Stimulated activated CD8-positive, alpha-beta memory T cell treated with anti-CD3 and anti-CD28 coated beads, Interleukin-12 subunit alpha, Interleukin-12 subunit beta, amount 100 ng/mL, for 24 hours (primary cell): Measurements from ENCODE around the gene SORBS1.

Experiments
- DNase-seq: peaks from one replicate; pipeline ENCODE4 v3.0.0-alpha.2; 2020; ENCODE audit errors: extremely low read depth

Gene SORBS1

GRCh38 chr10:95440038-95440725 is 121.0 kb downstream of the SORBS1 start:
- DNase-seq: no peak

GRCh38 chr10:95438781-95439180 is 122.4 kb downstream of the SORBS1 start:
- DNase-seq: no peak

GRCh38 chr10:95437669-95438068 is 123.5 kb downstream of the SORBS1 start:
- DNase-seq: no peak

DNA sequence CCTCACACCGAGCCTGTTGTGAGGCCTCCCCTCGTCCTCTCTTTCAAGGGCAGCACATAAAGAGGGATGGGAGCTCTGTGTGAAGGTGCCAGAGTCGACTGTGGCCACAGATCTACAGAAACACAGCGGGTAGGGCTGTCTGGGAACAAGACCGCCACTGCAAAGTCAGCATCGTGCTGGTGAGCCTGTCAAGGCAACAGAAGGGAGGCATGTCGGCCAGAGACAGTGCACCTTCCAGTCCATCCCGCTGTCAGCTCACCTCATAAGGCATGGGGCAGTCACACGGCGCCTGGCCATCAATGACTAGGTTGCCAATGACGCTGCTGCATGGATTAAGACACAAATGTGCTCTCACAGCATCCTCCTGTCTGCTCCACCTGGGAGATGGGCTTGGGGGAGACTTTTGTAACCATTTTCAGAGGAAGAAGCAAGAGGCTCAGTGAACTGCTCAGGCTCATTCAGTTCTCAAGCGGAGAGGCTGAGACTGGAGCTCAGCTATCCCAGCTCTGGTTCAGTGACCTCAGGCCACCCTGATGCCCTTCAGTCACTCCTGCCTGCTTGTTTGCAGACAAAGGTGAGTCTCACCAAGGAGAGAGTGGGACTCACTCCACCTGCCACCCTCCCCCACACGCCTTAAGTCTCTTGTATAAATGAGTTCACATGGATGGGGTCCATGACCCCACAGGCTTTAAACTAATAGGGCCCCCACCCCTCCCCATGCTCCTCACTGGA is 125.5 kb downstream of the SORBS1 start:
- no peak for DNase-seq

- no peak for DNase-seq
Measured at GRCh38 chr10:95434583-95434982, 126.6 kb downstream of the SORBS1 start.

GRCh38 chr10:95431900-95432342 is 129.2 kb downstream of the SORBS1 start:
- no peak for DNase-seq

DNA sequence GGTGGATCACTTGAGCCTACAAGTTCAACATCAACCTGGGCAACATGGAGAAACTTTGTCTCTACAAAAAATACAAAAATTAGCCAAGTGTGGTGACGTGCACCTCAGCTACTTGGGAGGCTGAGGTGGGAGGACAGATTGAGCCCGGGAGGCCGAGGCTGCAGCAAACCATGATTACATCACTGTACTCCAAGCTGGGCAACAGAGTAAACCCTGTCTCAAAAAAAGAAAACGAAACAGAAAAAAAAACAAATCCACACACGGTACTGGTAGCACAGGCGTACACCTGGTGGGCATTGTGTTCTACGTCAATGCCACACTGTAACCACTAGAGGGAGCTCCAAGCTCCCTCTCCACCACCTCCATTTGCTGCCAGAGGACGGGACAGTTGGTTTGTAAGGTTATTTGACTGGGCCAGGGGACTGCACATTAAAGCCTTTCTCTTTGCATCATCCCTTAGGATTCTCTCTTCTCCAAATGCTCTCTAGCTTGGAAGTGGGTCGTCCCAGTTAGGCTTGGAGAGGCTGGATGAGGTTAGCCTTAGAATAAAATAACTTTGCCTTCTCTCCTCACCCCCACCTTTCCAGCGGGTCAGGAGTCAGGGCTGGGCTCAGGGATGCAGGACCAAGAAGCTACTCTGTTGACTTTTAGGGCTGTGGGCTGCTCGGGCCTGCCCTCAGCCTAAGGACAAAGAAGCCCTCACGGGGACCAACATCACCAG is 130.8 kb downstream of the SORBS1 start:
- no peak for DNase-seq

DNA sequence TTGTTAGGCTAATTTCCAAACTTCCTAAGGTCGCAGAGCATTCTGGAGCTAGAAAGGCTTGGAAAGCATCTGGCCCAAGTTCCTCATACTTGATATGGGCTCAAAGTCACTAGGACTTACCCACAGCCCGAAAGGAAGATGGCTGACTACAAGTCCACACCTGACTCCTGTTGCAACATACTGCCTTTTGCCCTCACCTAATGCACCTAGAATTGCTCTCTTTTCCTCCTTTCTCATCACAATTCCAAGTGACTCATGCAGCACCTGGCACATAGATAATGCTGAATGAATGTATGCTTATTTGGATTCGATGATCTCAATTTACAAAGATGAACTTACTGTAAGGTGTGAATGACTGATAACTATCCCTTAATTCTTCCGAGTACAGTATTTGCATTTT is 131.5 kb downstream of the SORBS1 start:
- no peak for DNase-seq

GRCh38 chr10:95428701-95429100 is 132.5 kb downstream of the SORBS1 start:
- DNase-seq: no peak

- DNase-seq: no peak
Measured at GRCh38 chr10:95426482-95426881, 134.7 kb downstream of the SORBS1 start.

GRCh38 chr10:95425592-95426465 is 135.3 kb downstream of the SORBS1 start:
- no peak for DNase-seq

DNA sequence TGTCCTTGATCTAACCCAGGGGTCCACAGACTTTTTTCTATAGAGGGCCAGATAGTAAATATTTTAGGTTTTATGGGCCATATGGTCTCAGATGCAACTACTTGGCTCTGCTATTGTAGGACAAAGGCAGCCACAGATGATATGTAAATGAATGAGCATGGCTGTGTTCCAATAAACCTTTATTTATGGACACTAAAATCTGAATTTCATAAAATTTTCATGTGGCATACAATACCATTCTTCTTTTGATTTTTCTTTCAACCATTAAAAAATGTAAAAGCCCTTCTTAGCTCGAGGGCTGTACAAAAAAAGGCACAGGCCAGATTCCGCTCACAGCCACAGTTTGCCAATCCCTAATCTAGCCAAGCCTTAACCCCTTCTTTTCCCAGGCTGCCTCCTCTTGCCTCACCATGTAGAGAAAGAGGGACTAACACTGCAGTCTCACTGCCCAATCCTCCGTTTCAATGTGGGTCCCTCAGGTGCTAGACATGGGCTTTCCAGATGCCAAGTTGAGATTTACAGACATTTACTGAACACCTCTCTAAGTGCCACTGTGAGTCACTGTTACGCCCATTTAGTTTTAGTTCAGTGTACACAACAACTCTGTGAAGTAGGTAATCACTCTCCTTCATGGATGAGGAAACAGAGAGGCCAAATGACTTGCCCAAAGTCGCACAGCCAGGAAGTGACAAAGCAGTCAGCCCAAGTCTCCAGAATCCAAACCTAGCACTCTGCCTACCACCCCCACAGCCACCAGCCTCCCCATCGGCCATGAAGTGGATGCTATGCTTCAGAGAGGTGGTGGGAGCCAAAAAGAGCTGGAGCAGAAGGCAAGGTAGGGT is 137.8 kb downstream of the SORBS1 start:
- no peak for DNase-seq

DNA sequence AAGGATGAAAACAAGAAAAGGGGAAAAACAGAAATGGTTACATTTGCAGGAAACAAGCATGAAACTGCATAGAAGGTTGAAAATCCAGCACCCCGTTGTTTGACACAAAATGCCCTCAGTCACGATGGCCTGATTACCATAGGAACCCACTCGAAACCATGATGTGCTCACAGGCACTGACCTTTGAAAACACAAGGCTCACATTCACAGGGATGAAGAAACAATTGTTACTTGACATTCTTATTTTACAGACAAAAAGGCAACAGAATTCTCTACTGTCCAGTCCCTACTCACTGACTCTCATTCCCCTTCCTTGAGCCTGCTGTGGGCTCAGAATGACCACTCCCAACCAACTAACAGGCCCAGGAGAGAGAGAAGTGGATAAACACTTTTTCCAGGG is 138.9 kb downstream of the SORBS1 start:
- no peak for DNase-seq

DNA sequence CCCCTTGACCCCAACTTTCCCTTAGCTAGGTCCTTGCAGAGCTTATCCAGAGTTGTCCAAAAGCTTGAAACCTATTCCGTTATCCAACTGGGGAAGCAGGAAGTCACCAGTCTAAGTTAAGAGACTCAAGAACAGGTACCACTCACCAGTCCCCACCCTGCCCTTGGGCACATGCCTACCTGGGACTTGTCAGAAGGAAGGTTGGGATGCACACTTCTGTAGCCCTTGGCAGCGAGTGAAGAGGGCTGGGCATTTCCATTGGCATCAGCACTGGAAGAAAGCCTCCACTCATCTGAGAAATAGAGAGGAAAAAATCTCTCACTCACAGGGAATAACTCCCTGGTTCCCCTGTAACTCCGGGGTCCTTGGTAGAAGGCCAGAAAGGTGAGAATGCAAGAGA is 139.4 kb downstream of the SORBS1 start:
- no peak for DNase-seq

- no peak for DNase-seq
Measured at GRCh38 chr10:95419399-95419798, 141.8 kb downstream of the SORBS1 start.

DNA sequence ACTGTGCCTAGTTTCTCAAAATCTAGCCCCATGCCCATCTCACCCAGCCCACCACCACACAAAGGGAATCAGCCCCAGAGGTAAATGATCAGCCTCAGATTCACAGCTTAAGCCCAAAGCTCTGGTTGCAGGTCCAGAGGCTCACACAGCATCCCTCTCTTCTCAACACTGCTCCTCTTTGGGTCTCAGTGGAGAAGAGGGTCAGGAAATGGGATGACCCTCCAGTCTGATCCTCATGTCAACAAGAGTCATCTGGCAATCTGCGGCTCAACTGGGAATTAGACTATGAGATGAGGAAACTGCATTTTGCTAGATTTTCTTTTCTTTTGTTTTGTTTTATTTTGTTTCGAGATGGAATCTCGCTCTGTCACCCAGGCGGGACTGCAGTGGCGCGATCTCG is 144.2 kb downstream of the SORBS1 start:
- no peak for DNase-seq

- DNase-seq: no peak
Measured at GRCh38 chr10:95416270-95416669, 144.9 kb downstream of the SORBS1 start.

DNA sequence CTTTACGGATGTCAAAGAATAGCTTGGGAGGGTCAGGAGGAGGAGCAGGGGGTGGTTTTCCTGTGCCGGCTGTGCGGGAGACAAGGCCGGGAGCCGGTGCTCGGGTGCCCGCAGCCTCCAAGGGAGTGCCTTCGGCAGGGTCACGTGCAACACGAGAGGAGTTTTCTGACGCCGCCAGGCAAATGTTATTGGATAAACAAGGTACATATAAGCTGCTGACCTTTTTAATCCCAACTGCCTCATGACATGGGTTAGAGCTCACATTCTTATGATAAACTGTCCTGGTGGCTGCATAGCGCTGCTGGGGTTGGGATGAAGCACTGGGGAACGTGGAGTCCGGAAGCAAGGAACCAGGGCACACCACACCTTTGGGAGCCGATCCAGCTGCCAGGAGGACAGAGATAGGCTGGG is 145.5 kb downstream of the SORBS1 start:
- no peak for DNase-seq

GRCh38 chr10:95414844-95415485 is 146.2 kb downstream of the SORBS1 start:
- DNase-seq: no peak
